Gastroesophageal sphincter (tissue), 3 donors: ENCODE measurements around the gene EIF5AL1.

Source experiments
- POLR2A ChIP-seq, 2 donors: fragments of 450-650 bp; IDR thresholded peaks; one replicate each; pipeline ENCODE4 v1.6.1; 2017; ENCODE audit warnings: antibody characterized with exemption in 2 of 2, mild to moderate bottlenecking in 2 of 2, moderate library complexity in 1 of 2
- TF ChIP-seq, protein P1 (sequence below), 4 experiments: fragments of 200-600 bp in 2 of 4; fragments of 450-650 bp in 2 of 4; sonication (generic) in 1 of 4; IDR thresholded peaks; one replicate each; pipeline ENCODE4 v1.5.1; 2017 to 2019; ENCODE audit warnings: antibody characterized with exemption in 4 of 4, mild to moderate bottlenecking in 2 of 4, moderate library complexity in 2 of 4

DNA sequence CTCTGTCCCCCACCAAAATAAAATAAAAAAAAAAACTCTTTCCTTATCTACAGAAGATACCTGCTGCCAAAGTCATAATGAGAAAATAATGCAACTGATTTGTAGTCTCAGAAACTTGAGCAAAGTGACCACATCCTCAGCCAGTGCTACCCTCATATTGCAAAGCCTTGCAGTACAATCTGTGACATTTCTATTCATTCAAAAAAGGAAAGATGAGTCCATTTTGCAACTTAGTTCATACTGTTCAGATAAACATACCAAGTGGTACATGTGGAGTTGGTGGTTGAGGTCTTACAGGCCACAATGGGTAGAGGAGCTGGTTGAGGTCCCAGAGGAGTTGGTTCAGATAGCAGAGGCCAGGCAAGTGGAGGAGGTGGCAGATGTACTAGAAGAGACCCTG is 6.5 kb upstream of the EIF5AL1 start:
- TF ChIP-seq, protein P1, sequence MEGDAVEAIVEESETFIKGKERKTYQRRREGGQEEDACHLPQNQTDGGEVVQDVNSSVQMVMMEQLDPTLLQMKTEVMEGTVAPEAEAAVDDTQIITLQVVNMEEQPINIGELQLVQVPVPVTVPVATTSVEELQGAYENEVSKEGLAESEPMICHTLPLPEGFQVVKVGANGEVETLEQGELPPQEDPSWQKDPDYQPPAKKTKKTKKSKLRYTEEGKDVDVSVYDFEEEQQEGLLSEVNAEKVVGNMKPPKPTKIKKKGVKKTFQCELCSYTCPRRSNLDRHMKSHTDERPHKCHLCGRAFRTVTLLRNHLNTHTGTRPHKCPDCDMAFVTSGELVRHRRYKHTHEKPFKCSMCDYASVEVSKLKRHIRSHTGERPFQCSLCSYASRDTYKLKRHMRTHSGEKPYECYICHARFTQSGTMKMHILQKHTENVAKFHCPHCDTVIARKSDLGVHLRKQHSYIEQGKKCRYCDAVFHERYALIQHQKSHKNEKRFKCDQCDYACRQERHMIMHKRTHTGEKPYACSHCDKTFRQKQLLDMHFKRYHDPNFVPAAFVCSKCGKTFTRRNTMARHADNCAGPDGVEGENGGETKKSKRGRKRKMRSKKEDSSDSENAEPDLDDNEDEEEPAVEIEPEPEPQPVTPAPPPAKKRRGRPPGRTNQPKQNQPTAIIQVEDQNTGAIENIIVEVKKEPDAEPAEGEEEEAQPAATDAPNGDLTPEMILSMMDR (IDR thresholded peaks at IDR 0.05), result no peak
- TF ChIP-seq POLR2A (IDR thresholded peaks at IDR 0.05), result no peak
